ENCODE data around the gene ATP11C. TPM values are rescaled to one million over a fixed set of nuclear protein-coding genes. Genes with fewer than 3 reads are reported as not detected.
"Not testable (repeated sequence)": the region's sequence is repeated elsewhere in the genome, so short reads cannot be mapped to it uniquely, and the experiment has no call there.

Gene ATP11C
- total and polyA plus RNA-seq, 12 donors: 3.3 to 29.9 (median 17.0) TPM

DNA sequence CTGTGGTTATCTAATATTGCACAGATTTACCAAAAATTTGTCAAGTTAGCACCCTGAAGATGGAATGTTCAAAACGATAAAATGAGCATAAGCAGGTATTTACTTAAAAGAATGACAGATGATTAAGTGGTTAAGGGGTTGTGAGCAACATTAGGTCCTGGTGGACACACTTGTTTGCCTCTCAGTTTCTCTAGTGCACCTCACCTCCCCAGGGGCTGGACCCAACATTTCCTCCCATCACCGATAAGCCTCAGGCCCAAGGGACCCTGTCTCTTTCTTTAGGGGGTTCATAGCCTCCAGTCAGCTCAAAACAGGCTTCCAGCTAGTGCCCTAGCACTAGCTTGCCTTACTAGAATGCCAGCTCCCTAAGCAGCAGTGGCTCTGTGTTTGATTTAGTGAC lies 88.0 kb downstream of the ATP11C start:
- intact Hi-C loops (cut with DNase I): no loop called here
- H3K36me3 ChIP-seq (replicated peaks in 1 of 2): no peaks in the 10 kb centered on the region
- no peaks in the 10 kb centered on the region for H3K4me1 ChIP-seq (replicated peaks in 1 of 2)
- DNase-seq: no peak
- H3K9me3 ChIP-seq (replicated peaks in 1 of 3): no peaks in the 10 kb centered on the region
- no peaks in the 10 kb centered on the region for H3K27me3 ChIP-seq
- H3K27ac ChIP-seq: no peak overlapping the region
- H3K4me3 ChIP-seq: no peak overlapping the region
- TF ChIP-seq POLR2A (IDR thresholded peaks at IDR 0.05): no peak
- WGBS, 4 donors: 57 to 76% (median 71%) methylated on average over 1 to 2 of the region's 2 CpGs

DNA sequence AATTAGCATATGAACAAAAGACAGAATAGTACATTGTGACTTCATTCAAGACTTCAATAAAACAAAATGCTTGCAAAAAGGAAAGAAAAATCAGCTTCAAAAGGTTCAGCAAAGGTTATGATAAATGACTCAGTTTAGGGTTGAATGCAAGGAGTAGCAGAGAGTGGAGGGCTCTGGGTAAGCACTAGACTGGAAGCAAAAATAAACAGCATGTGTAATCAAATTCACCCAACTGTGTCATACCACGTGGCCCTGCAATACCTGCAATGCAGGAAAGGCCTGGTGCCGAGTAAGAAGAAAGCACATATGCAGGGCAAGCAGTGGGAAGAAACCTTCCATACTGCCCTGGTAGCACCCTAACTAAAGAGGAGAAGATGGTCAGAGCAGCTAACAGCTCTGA lies 88.7 kb downstream of the ATP11C start:
- Histone ChIP-seq H3K9me3 (replicated peaks in 1 of 3) (no peaks in the 10 kb centered on the region), H3K4me1 (replicated peaks in 1 of 2) (no peaks in the 10 kb centered on the region), H3K36me3 (replicated peaks in 1 of 2) (no peaks in the 10 kb centered on the region), H3K27me3 (no peaks in the 10 kb centered on the region), H3K27ac (no peak overlapping the region), H3K4me3 (no peak overlapping the region)
- WGBS, 4 donors: 47 to 86% (median 77%) methylated on average over 2 of the region's 2 CpGs; no CpG with 5 or more reads in 1 of the 4 donors
- intact Hi-C loops (cut with DNase I): no loop called here
- TF ChIP-seq POLR2A (IDR thresholded peaks at IDR 0.05): no peak
- TF ChIP-seq, protein P1, sequence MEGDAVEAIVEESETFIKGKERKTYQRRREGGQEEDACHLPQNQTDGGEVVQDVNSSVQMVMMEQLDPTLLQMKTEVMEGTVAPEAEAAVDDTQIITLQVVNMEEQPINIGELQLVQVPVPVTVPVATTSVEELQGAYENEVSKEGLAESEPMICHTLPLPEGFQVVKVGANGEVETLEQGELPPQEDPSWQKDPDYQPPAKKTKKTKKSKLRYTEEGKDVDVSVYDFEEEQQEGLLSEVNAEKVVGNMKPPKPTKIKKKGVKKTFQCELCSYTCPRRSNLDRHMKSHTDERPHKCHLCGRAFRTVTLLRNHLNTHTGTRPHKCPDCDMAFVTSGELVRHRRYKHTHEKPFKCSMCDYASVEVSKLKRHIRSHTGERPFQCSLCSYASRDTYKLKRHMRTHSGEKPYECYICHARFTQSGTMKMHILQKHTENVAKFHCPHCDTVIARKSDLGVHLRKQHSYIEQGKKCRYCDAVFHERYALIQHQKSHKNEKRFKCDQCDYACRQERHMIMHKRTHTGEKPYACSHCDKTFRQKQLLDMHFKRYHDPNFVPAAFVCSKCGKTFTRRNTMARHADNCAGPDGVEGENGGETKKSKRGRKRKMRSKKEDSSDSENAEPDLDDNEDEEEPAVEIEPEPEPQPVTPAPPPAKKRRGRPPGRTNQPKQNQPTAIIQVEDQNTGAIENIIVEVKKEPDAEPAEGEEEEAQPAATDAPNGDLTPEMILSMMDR (IDR thresholded peaks at IDR 0.05): no peak
- no peak for DNase-seq

DNA sequence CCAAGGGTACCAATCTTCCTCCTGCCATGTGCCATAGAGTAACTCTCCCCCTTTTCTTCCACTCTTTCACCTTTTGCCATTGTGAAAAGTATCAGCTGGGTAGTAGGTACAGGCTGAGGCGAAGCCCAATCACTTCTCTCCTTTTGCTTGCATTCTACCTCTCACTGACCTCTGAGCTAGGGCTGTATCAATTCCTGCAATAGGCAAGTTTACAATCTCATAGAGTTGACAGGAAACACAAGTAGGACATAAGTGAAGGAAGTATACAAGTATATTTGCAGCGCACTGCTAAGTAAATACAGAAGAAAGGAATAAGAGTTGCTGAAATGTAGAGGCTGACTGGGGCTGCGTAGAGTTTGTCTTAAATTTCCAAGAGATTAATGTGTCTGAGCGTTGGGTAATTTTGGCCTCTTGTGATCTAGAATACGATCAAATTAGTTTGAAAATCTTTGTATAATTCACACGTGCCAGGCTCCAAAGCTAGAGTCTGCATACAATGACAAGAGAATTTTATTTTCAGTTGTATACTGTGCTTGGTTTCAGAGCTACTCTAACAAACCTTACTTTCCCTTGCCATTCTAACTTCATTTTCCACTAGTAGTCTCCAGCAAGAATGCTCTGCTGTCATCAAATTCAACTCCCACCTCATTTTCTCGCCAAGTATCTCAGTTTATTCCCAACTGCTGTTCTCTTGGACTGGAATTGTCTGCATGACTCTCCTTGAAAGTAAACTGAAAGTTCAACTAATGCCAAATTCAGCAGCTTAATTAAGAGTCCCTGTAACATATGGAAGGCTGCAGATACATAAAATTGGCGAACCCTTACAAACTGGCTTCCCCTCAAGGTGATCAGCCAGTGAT lies 90.3 kb downstream of the ATP11C start:
- TF ChIP-seq, protein P1 (IDR thresholded peaks at IDR 0.05): no peak
- TF ChIP-seq POLR2A (IDR thresholded peaks at IDR 0.05): no peak
- H3K27me3 ChIP-seq: no peaks in the 10 kb centered on the region
- no peaks in the 10 kb centered on the region for H3K36me3 ChIP-seq (replicated peaks in 1 of 2)
- no peaks in the 10 kb centered on the region for H3K9me3 ChIP-seq (replicated peaks in 1 of 3)
- no peak overlapping the region for H3K27ac ChIP-seq
- intact Hi-C loops (cut with DNase I): no loop called here
- H3K4me1 ChIP-seq (replicated peaks in 1 of 2): no peaks in the 10 kb centered on the region
- 76 to 95% (median 84%) methylated on average over 8 of the region's 8 CpGs for WGBS, 4 donors
- H3K4me3 ChIP-seq: no peak overlapping the region
- DNase-seq: no peak

DNA sequence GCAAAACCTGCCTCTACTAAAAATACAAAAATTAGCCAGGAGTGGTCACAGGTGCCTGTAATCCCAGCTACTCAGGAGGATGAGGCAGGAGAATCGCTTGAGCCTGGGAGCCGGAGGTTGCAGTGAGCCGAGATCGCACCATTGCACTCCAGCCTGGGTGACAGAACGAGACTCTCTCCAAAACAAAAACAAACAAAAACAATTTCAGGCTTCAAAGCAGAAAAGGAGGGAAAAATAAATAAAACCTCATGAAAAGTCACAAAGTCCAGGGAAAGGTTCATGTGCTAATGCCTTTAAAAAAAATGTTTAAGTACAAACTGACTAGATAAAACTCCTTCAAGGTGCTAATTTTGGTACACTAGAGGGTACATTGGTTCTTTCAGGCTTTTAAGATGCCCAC lies 96.5 kb downstream of the ATP11C start:
- H3K27ac ChIP-seq; DNase-seq; H3K9me3 ChIP-seq (replicated peaks in 1 of 3); H3K4me1 ChIP-seq (replicated peaks in 1 of 2); H3K4me3 ChIP-seq; H3K36me3 ChIP-seq (replicated peaks in 1 of 2); intact Hi-C loops (cut with DNase I); H3K27me3 ChIP-seq: not testable (repeated sequence)
- 90 to 99% (median 94%) methylated on average over 5 of the region's 5 CpGs for WGBS, 4 donors

DNA sequence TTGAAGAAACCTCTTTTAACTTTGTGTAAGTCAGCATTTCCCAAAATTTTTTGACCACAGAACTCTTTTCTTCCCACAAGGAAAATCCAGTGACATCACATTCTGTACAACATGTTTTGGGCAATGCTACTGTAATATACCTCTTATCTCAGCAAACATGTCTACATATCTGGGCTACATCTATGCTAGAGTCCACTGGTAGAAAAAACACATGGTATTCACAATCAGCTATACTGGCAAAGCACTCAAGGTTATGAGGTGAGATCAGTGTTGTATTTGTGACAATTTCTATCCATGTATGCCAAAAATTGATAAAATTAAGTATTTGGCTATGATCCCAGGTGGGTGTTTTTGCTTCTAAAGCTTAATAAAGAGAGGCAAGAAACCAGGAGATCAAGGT lies 98.0 kb downstream of the ATP11C start:
- Histone ChIP-seq H3K27ac (no peak overlapping the region), H3K27me3 (no peaks in the 10 kb centered on the region), H3K9me3 (replicated peaks in 1 of 3) (no peaks in the 10 kb centered on the region), H3K4me3 (no peak overlapping the region), H3K4me1 (replicated peaks in 1 of 2) (peaks cover 0 to 4% of the 10 kb centered on the region in 2 donors), H3K36me3 (replicated peaks in 1 of 2) (no peaks in the 10 kb centered on the region)
- no peak for DNase-seq
- TF ChIP-seq POLR2A (IDR thresholded peaks at IDR 0.05): no peak
- TF ChIP-seq, protein P1 (IDR thresholded peaks at IDR 0.05): no peak
- intact Hi-C loops (cut with DNase I): no loop called here

Measured in adrenal gland (tissue), 12 donors.